T-helper 17 cell (primary cell): ENCODE results near the gene PTH2R. TPM values are rescaled to one million over a fixed set of nuclear protein-coding genes. Genes with fewer than 3 reads are reported as not detected.

ENCODE experiments used
- total RNA-seq, 4 donors: library from RNA in 2 of 4; stranded (reverse) in 2 of 4; gene quantifications; one replicate each; pipeline ENCODE4 v1.2.3 and lab custom pipeline; 2022 to 2026

PTH2R gene
- total RNA-seq, 2 donors from 2014 or later: 0.27 TPM; not detected in 1

Other genes with a start within 250 kb of the PTH2R start
- not detected for gene CRYGA, start 243.2 kb upstream of the PTH2R start, total RNA-seq
- not detected for gene C2orf80, start 216.8 kb upstream of the PTH2R start, total RNA-seq
- gene IDH1, start 151.7 kb upstream of the PTH2R start, total RNA-seq: 1 to 10 TPM; 3.5 to 5.8 TPM
- gene PIKFYVE, start 140.5 kb upstream of the PTH2R start, total RNA-seq: 10 to 100 TPM; 34.5 to 41.5 TPM